B cell (primary cell): Measurements from ENCODE around the gene SUGP2. TPM values are rescaled to one million over a fixed set of nuclear protein-coding genes. Genes with fewer than 3 reads are reported as not detected.

Experiments used
- ATAC-seq: fragments of 200-7000 bp; cut with Tn5 transposase; one replicate; pipeline ENCODE4 v1.10.0; 2021; ENCODE audit warnings: low read depth, mild to moderate bottlenecking, moderate number of reproducible peaks, moderate library complexity
- CTCF ChIA-PET: fragments of 350-600 bp; sonication (Branson Sonifier 250); formaldehyde crosslinking; loops from one replicate; lab custom pipeline; 2021; ENCODE audit warnings: antibody characterized with exemption, inconsistent platforms; lab: Charles Lee
- POLR2A ChIA-PET: fragments of 350-600 bp; sonication (Branson Sonifier 250); formaldehyde crosslinking; loops from one replicate; lab custom pipeline; 2021; ENCODE audit warnings: antibody characterized with exemption; lab: Charles Lee
- DNase-seq: peaks from one replicate; pipeline ENCODE4 v3.0.0; 2013
- H2AFZ ChIP-seq: 2 replicates; pipeline ENCODE4 v1.6.1; 2012; ENCODE audit warnings: mild to moderate bottlenecking, low read depth, low read length; ENCODE audit not compliant: insufficient read depth, poor library complexity, severe bottlenecking
- H3K27ac ChIP-seq, 2 donors: 1 replicate in 1 of 2; 2 replicates in 1 of 2; pipeline ENCODE4 v1.5.1; 2012 to 2013; ENCODE audit warnings: low read length in 2 of 2, mild to moderate bottlenecking in 2 of 2, moderate library complexity in 1 of 2
- H3K27me3 ChIP-seq, 4 experiments: fragments of 200-600 bp in 1 of 4; sonication (generic) in 1 of 4; replicated peaks in 1 of 4; 1 replicate in 2 of 4; 2 replicates in 2 of 4; pipeline versions ENCODE4 v1.6.1 to v1.7.0; 2013 to 2016; ENCODE audit warnings: low read length in 3 of 4, mild to moderate bottlenecking in 2 of 4, mixed read lengths in 1 of 4, moderate library complexity in 1 of 4; ENCODE audit not compliant: insufficient read depth in 4 of 4, control insufficient read depth in 3 of 4; ENCODE audit errors: control extremely low read depth in 1 of 4
- H3K36me3 ChIP-seq, 2 experiments: replicated peaks in 1 of 2; 1 replicate in 1 of 2; 2 replicates in 1 of 2; pipeline versions ENCODE4 v1.6.1 to v1.7.1; 2013; ENCODE audit warnings: low read length in 1 of 2; ENCODE audit not compliant: insufficient read depth in 2 of 2, control insufficient read depth in 1 of 2; ENCODE audit errors: control extremely low read depth in 1 of 2, extremely low read depth in 1 of 2
- H3K4me1 ChIP-seq, 2 donors: fragments of 200-600 bp in 1 of 2; sonication (generic) in 1 of 2; 1 replicate in 1 of 2; 2 replicates in 1 of 2; pipeline versions ENCODE4 v1.5.1 to v1.6.1; 2013 to 2017; ENCODE audit warnings: low read length in 2 of 2; ENCODE audit not compliant: control insufficient read depth in 2 of 2, insufficient read depth in 2 of 2
- H3K4me2 ChIP-seq: replicated peaks from 2 replicates; pipeline ENCODE3; 2012; ENCODE audit warnings: mild to moderate bottlenecking, low read depth, low read length; ENCODE audit not compliant: poor library complexity, severe bottlenecking
- H3K4me3 ChIP-seq, 5 experiments: fragments of 200-600 bp in 1 of 5; sonication (generic) in 1 of 5; 1 replicate in 3 of 5; 2 replicates in 2 of 5; pipeline versions ENCODE4 v1.5.1 to v1.7.0; 2011 to 2016; ENCODE audit warnings: low read length in 4 of 5, mild to moderate bottlenecking in 4 of 5, low read depth in 2 of 5, control low read depth in 1 of 5, moderate library complexity in 1 of 5; ENCODE audit not compliant: insufficient read depth in 1 of 5; ENCODE audit errors: control extremely low read depth in 1 of 5, extremely low read depth in 1 of 5
- H3K79me2 ChIP-seq: fragments of 200-600 bp; sonication (generic); one replicate; pipeline ENCODE4 v1.6.0; 2016; ENCODE audit warnings: low read length; ENCODE audit not compliant: control insufficient read depth, insufficient read depth
- H3K9ac ChIP-seq: fragments of 200-600 bp; sonication (generic); 2 replicates; pipeline ENCODE4 v1.6.1; 2017; ENCODE audit warnings: mild to moderate bottlenecking, low read length, moderate library complexity
- H3K9me3 ChIP-seq, 3 donors: one replicate each; pipeline versions ENCODE4 v1.6.1 to v1.7.1; 2013; ENCODE audit warnings: low read length in 2 of 3; ENCODE audit not compliant: control insufficient read depth in 2 of 3, insufficient read depth in 1 of 3; ENCODE audit errors: control extremely low read depth in 1 of 3
- H4K20me1 ChIP-seq: 2 replicates; pipeline ENCODE4 v1.6.0; 2012; ENCODE audit warnings: mild to moderate bottlenecking, low read length; ENCODE audit not compliant: insufficient read depth, control insufficient read depth, poor library complexity, severe bottlenecking
- H3K27ac Mint-ChIP-seq: one replicate; pipeline ENCODE4 v1.8.0; 2021; ENCODE audit warnings: mixed read lengths
- H3K27me3 Mint-ChIP-seq: one replicate; pipeline ENCODE4 v1.8.0; 2021; ENCODE audit warnings: mixed read lengths
- H3K4me1 Mint-ChIP-seq: one replicate; pipeline ENCODE4 v1.8.0; 2021; ENCODE audit warnings: mixed read lengths
- H3K4me3 Mint-ChIP-seq: one replicate; pipeline ENCODE4 v1.8.0; 2021; ENCODE audit warnings: mixed read lengths
- H3K9me3 Mint-ChIP-seq: one replicate; pipeline ENCODE4 v1.8.0; 2022; ENCODE audit warnings: mixed read lengths; ENCODE audit not compliant: insufficient read depth
- EZH2 ChIP-seq: IDR thresholded peaks from 2 replicates; pipeline ENCODE4 v1.6.1; 2012; ENCODE audit warnings: borderline replicate concordance, low read depth, mild to moderate bottlenecking, moderate library complexity, low read length; ENCODE audit not compliant: insufficient read depth, poor library complexity, severe bottlenecking
- WGBS: methylation state at CpG from one replicate; pipeline ENCODE4 v1.1.5; 2013; ENCODE audit warnings: missing lambda C conversion rate; ENCODE audit not compliant: insufficient coverage; 5-methylcytosine and 5-hydroxymethylcytosine counted together
- intact Hi-C: fragments of 100-400 bp; cut with micrococcal nuclease; formaldehyde crosslinking; loops from one replicate; pipeline ENCODE4 v1.10.0; 2022
- polyA plus RNA-seq: library from polyadenylated mRNA; depleted of rRNA; stranded (reverse); fragments of >200 nt; gene quantifications from 2 replicates; pipeline ENCODE4 v1.2.3, GENCODE V29; 2012
- total RNA-seq, 2 donors: library from RNA; stranded (reverse); fragments of 120-200 nt in 1 of 2; gene quantifications; 1 replicate in 1 of 2; 2 replicates in 1 of 2; pipeline versions ENCODE4 v1.2.3 to v1.2.4, GENCODE V29; 2013 to 2022
- TF ChIP-seq, protein P1 (sequence below): fragments of 200-600 bp; IDR thresholded peaks from one replicate; pipeline ENCODE4 v1.8.0; 2022; ENCODE audit warnings: antibody characterized with exemption, mild to moderate bottlenecking

The SUGP2 gene
- total and polyA plus RNA-seq, 2 donors (not counting 1 experiment from before 2014, with no cell fraction given) = 132 to 154 TPM

DNA sequence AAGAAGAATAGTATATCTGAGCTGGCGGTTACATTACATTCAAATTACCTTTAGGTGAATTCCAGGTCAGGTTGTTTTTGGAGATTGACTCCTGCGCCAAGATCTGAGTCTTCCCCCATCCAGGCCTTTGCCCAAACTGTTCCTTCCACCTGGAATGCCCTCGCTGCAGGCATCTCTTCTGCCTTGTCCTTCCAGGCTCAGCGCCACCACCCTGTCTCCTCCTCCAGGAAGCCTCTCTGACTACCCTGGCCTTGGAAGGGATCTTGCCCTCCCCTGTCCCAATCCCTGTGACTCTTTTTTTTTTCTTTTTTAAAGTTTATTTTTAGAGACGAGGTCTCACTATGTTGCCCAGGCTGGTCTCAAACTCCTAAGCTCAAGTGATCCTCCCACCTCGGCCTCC, 90.6 kb downstream of the SUGP2 start:
- Histone ChIP-seq H3K79me2 (no peaks in the 10 kb centered on the region), H3K4me2 (no peak overlapping the region), H3K36me3 (no peaks in the 10 kb centered on the region), H4K20me1 (no peaks in the 10 kb centered on the region), H3K4me1 (peaks cover 22 to 38% of the 10 kb centered on the region in 2 donors), H2AFZ (no peak overlapping the region), H3K9me3 (peaks cover 0 to 3% (median 0%) of the 10 kb centered on the region in 3 donors), H3K27me3 (peaks cover 0 to 30% (median 6%) of the 10 kb centered on the region in 4 experiments), H3K27ac (no peak overlapping the region), H3K9ac (no peak overlapping the region), H3K4me3 (no peak overlapping the region)
- no peak for TF ChIP-seq EZH2
- TF ChIP-seq, protein P1, sequence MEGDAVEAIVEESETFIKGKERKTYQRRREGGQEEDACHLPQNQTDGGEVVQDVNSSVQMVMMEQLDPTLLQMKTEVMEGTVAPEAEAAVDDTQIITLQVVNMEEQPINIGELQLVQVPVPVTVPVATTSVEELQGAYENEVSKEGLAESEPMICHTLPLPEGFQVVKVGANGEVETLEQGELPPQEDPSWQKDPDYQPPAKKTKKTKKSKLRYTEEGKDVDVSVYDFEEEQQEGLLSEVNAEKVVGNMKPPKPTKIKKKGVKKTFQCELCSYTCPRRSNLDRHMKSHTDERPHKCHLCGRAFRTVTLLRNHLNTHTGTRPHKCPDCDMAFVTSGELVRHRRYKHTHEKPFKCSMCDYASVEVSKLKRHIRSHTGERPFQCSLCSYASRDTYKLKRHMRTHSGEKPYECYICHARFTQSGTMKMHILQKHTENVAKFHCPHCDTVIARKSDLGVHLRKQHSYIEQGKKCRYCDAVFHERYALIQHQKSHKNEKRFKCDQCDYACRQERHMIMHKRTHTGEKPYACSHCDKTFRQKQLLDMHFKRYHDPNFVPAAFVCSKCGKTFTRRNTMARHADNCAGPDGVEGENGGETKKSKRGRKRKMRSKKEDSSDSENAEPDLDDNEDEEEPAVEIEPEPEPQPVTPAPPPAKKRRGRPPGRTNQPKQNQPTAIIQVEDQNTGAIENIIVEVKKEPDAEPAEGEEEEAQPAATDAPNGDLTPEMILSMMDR = no peak
- CTCF ChIA-PET = interaction anchor here (0.5 kb wide), 1 partner anchor 1740 kb away, joined by 3 read pairs; no protein-coding TSS in a partner anchor
- 84% methylated on average over 5 of the region's 6 CpGs for WGBS
- DNase-seq = no peak
- peaks cover 32% of the 10 kb centered on the region for H3K27me3 Mint-ChIP-seq
- peak overlapping the region; percentile 14 for H3K4me3 Mint-ChIP-seq
- POLR2A ChIA-PET = no interaction called here
- ATAC-seq = no peak
- intact Hi-C loops = no loop called here
- H3K9me3 Mint-ChIP-seq = no peaks in the 10 kb centered on the region
- H3K4me1 Mint-ChIP-seq = peaks cover 33% of the 10 kb centered on the region
- H3K27ac Mint-ChIP-seq = no peak overlapping the region

DNA sequence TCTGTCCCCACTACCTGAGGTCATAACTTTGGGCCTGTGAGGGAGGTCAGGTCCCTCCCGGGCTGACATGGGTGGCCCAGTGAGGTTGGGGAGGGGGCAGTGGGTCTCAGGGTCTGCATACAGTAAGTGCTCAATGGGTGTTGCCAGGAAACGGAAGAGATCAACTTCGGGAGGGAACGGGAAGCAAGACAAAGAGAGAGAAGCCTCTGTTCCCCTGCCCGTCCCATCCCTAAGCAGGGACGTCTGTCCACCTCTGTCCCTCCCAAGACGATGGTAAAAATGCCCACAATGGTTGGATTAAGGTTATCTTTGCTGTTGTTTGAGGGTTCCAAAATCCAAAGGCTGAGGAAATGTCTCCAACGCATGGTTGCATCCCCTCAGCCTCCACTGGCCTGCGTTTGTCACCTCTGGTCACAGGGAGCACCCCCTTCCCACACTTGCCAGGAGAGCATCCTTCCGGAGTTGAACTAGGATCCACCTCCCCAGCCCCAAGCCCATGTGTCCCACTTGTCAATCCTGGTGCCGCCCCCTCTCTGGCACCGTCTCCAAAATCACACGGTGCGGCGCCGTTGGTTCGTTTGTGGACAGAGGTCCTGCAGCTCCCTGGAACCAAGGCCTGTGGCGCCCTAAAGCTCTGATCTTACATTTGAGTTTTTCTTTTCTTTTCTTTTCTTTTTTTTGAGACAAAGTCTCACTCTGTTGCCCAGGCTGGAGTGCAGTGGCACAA, 91.5 kb downstream of the SUGP2 start:
- 69% methylated on average over 17 of the region's 18 CpGs for WGBS
- Histone ChIP-seq H3K27me3 (peaks cover 0 to 30% (median 6%) of the 10 kb centered on the region in 4 experiments), H3K4me3 (peak overlapping the region in 2 of 5 experiments; percentile 15 to 19), H3K36me3 (no peaks in the 10 kb centered on the region), H3K9me3 (peaks cover 0 to 3% (median 0%) of the 10 kb centered on the region in 3 donors), H3K4me2 (peak overlapping the region; percentile 58), H2AFZ (no peak overlapping the region), H3K9ac (no peak overlapping the region), H3K27ac (no peak overlapping the region), H3K4me1 (peaks cover 21 to 29% of the 10 kb centered on the region in 2 donors), H4K20me1 (no peaks in the 10 kb centered on the region), H3K79me2 (no peaks in the 10 kb centered on the region)
- H3K9me3 Mint-ChIP-seq = no peaks in the 10 kb centered on the region
- peaks cover 29% of the 10 kb centered on the region for H3K4me1 Mint-ChIP-seq
- ChIA-PET CTCF (interaction anchor here (0.5 kb wide), 1 partner anchor 1739 kb away, joined by 3 read pairs; no protein-coding TSS in a partner anchor), POLR2A (no interaction called here)
- intact Hi-C loops = loop anchor here (2.0 kb wide), 2 partner anchors 23 to 347 kb away; partner anchors contain the start of genes COPE and DDX49
- peaks cover 32% of the 10 kb centered on the region for H3K27me3 Mint-ChIP-seq
- H3K4me3 Mint-ChIP-seq = peak overlapping the region; percentile 56
- ATAC-seq = no peak
- H3K27ac Mint-ChIP-seq = no peak overlapping the region
- TF ChIP-seq, protein P1 = no peak
- TF ChIP-seq EZH2 = no peak
- no peak for DNase-seq
